Measurements from ENCODE around the gene IKZF4.
"Not testable (repeated sequence)": the region's sequence is repeated elsewhere in the genome, so short reads cannot be mapped to it uniquely, and the experiment has no call there.

Gene IKZF4

DNA sequence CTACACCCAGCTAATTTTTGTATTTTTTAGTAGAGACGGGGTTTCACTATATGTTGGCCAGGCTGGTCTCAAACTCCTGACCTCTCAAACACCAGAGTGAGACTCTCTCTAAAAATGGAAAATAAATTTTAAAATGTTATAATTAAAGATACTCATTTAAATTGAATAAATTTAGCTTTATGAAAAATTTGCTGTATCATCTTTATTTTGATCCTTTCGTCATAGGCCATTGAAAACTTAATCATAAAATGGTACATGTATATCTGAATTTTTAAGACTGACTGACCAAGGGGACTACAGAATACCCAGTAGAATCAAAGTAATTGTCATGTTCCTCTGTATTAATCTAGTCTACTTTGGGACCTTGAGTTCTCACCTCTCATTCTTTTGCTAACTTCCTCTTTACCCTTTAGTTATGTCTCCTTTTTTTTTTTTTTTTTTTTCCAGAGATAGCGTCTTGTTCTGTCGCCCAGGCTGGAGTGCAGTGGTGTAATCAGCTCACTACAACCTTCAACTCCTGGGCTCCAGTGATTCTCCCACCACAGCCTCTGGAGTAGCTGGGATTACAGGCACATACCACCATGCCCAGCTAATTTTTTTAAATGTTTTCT is 37.5 kb upstream of the IKZF4 start:
- DNase-seq = no peak
- Histone ChIP-seq H3K4me2 (ENCODE audit: insufficient read depth, low read length) (no peak overlapping the region), H3K9ac (ENCODE audit: low read depth, low read length) (no peak overlapping the region), H4K20me1 (ENCODE audit: insufficient read depth, low read length) (no peaks in the 10 kb centered on the region), H2AFZ (ENCODE audit: low read depth, low read length) (no peak overlapping the region), H3K36me3 (ENCODE audit: insufficient read depth, low read length) (peaks cover 49% of the 10 kb centered on the region), H3K4me3 (ENCODE audit: low read depth in 1 of 2, low read length in 2 of 2) (no peak overlapping the region), H3K4me1 (ENCODE audit: insufficient read depth, low read length) (0 out of 2 replicates have a peak, but pooled peaks cover 2% of the 10 kb centered on the region), H3K27me3 (ENCODE audit: insufficient read depth, low read length, poor library complexity) (no peaks in the 10 kb centered on the region), H3K79me2 (ENCODE audit: insufficient read depth, low read length) (peaks cover 16% of the 10 kb centered on the region), H3K9me3 (ENCODE audit: insufficient read depth, low read length, severe bottlenecking) (no peaks in the 10 kb centered on the region), H3K27ac (ENCODE audit: low read length) (no peak overlapping the region; the same call in 1 of the 2 replicates)
- ATAC-seq (ENCODE audit: insufficient read depth, low read depth) = no peak
- TF ChIP-seq EZH2 (IDR thresholded peaks at IDR 0.05; ENCODE audit: borderline replicate concordance, low read depth, low read length, severe bottlenecking) = no peak

DNA sequence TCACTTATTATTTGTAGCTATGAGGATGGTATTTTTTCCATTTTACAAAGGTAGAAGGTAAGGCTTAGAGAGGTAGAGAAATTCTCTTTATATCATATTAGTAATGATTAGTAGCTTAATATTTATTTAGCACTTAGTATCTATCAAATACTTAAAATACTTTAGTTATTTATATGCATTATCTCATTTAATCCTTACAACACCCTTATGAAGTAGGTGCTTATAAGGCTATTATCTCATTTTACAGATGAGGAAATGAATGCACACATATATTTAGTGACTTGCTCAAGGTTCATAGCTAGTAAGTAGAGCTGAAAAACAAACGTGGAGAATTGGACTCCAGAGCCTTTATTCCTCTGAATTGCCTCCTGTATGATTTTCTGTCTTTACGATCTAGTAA is 36.0 kb upstream of the IKZF4 start:
- Histone ChIP-seq H3K9me3 (ENCODE audit: insufficient read depth, low read length, severe bottlenecking) (no peaks in the 10 kb centered on the region), H3K9ac (ENCODE audit: low read depth, low read length) (no peak overlapping the region), H3K4me2 (ENCODE audit: insufficient read depth, low read length) (no peak overlapping the region), H3K79me2 (ENCODE audit: insufficient read depth, low read length) (peaks cover 8% of the 10 kb centered on the region; the same call in 1 of the 2 replicates), H3K27ac (ENCODE audit: low read length) (no peak overlapping the region), H2AFZ (ENCODE audit: low read depth, low read length) (no peak overlapping the region), H3K4me1 (ENCODE audit: insufficient read depth, low read length) (no peaks in the 10 kb centered on the region), H4K20me1 (ENCODE audit: insufficient read depth, low read length) (no peaks in the 10 kb centered on the region), H3K36me3 (ENCODE audit: insufficient read depth, low read length) (peaks cover 52% of the 10 kb centered on the region), H3K4me3 (ENCODE audit: low read depth in 1 of 2, low read length in 2 of 2) (no peak overlapping the region), H3K27me3 (ENCODE audit: insufficient read depth, low read length, poor library complexity) (no peaks in the 10 kb centered on the region)
- TF ChIP-seq EZH2 (IDR thresholded peaks at IDR 0.05; ENCODE audit: borderline replicate concordance, low read depth, low read length, severe bottlenecking) = no peak
- TF ChIP-seq, protein P1, sequence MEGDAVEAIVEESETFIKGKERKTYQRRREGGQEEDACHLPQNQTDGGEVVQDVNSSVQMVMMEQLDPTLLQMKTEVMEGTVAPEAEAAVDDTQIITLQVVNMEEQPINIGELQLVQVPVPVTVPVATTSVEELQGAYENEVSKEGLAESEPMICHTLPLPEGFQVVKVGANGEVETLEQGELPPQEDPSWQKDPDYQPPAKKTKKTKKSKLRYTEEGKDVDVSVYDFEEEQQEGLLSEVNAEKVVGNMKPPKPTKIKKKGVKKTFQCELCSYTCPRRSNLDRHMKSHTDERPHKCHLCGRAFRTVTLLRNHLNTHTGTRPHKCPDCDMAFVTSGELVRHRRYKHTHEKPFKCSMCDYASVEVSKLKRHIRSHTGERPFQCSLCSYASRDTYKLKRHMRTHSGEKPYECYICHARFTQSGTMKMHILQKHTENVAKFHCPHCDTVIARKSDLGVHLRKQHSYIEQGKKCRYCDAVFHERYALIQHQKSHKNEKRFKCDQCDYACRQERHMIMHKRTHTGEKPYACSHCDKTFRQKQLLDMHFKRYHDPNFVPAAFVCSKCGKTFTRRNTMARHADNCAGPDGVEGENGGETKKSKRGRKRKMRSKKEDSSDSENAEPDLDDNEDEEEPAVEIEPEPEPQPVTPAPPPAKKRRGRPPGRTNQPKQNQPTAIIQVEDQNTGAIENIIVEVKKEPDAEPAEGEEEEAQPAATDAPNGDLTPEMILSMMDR (IDR thresholded peaks at IDR 0.05; ENCODE audit: borderline replicate concordance, extremely low read depth, low read length, poor library complexity, severe bottlenecking) = no peak
- DNase-seq (no peak), ATAC-seq (ENCODE audit: insufficient read depth, low read depth) (no peak)

DNA sequence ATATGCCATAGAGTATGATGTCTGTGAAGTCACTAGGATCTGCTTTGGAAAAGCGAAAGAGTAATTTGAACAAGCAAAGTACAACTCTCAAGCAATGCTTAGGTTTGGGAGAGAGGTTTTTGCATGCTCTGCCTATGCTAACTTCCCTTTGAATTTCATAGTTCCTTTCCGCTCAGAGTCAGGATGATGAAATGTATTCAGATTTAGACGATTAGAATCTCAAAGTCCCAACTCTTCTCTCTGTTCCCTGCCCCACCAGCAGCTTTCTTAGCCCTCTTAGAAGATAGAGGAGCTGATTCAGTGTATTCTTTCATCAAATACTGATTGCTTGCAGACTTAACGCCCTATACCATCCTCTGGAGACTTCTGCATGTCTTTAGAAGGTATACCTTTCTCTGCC is 35.5 kb upstream of the IKZF4 start:
- H3K36me3 ChIP-seq (ENCODE audit: insufficient read depth, low read length) = peaks cover 55% of the 10 kb centered on the region
- no peak overlapping the region for H2AFZ ChIP-seq (ENCODE audit: low read depth, low read length)
- no peak for DNase-seq
- no peaks in the 10 kb centered on the region for H3K9me3 ChIP-seq (ENCODE audit: insufficient read depth, low read length, severe bottlenecking)
- H3K27me3 ChIP-seq (ENCODE audit: insufficient read depth, low read length, poor library complexity) = no peaks in the 10 kb centered on the region
- H3K4me1 ChIP-seq (ENCODE audit: insufficient read depth, low read length) = no peaks in the 10 kb centered on the region
- no peak for ATAC-seq (ENCODE audit: insufficient read depth, low read depth)
- H3K79me2 ChIP-seq (ENCODE audit: insufficient read depth, low read length) = peaks cover 8% of the 10 kb centered on the region; the same call in 1 of the 2 replicates
- no peak overlapping the region for H3K9ac ChIP-seq (ENCODE audit: low read depth, low read length)
- no peak overlapping the region for H3K27ac ChIP-seq (ENCODE audit: low read length)
- no peak overlapping the region for H3K4me3 ChIP-seq (ENCODE audit: low read depth in 1 of 2, low read length in 2 of 2)
- no peak overlapping the region for H3K4me2 ChIP-seq (ENCODE audit: insufficient read depth, low read length)
- no peaks in the 10 kb centered on the region for H4K20me1 ChIP-seq (ENCODE audit: insufficient read depth, low read length)
- TF ChIP-seq, protein P1 (IDR thresholded peaks at IDR 0.05; ENCODE audit: borderline replicate concordance, extremely low read depth, low read length, poor library complexity, severe bottlenecking) = no peak
- TF ChIP-seq EZH2 (IDR thresholded peaks at IDR 0.05; ENCODE audit: borderline replicate concordance, low read depth, low read length, severe bottlenecking) = no peak

DNA sequence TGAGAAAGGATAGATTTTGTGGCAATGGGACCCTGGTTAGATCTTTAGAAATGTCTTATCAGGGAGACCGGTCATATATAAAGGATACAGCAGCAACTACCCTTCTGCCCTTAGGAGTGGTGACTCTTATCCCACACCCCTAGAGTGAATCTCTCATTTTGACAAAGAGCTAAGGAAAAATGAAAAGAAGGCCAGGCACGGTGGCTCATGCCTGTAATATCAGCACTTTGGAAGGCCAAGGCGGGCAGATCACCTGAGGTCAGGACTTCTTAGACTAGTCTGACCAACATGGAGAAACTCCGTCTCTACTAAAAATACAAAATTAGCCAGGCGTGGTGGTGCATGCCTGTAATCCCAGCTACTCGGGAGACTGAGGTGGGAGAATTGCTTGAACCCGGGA is 34.9 kb upstream of the IKZF4 start:
- H3K4me2 ChIP-seq (ENCODE audit: insufficient read depth, low read length); H3K4me3 ChIP-seq (ENCODE audit: low read depth in 1 of 2, low read length in 2 of 2); H3K9me3 ChIP-seq (ENCODE audit: insufficient read depth, low read length, severe bottlenecking); H3K79me2 ChIP-seq (ENCODE audit: insufficient read depth, low read length); H3K27ac ChIP-seq (ENCODE audit: low read length); H3K27me3 ChIP-seq (ENCODE audit: insufficient read depth, low read length, poor library complexity); ATAC-seq (ENCODE audit: insufficient read depth, low read depth); DNase-seq; H3K9ac ChIP-seq (ENCODE audit: low read depth, low read length); H4K20me1 ChIP-seq (ENCODE audit: insufficient read depth, low read length); H2AFZ ChIP-seq (ENCODE audit: low read depth, low read length); H3K4me1 ChIP-seq (ENCODE audit: insufficient read depth, low read length): not testable (repeated sequence)
- H3K36me3 ChIP-seq (ENCODE audit: insufficient read depth, low read length) = peaks cover 58% of the 10 kb centered on the region

All from DND-41 (cell line).